ENCODE results near the gene TNFRSF6B.

- TF ChIP-seq, protein P1, sequence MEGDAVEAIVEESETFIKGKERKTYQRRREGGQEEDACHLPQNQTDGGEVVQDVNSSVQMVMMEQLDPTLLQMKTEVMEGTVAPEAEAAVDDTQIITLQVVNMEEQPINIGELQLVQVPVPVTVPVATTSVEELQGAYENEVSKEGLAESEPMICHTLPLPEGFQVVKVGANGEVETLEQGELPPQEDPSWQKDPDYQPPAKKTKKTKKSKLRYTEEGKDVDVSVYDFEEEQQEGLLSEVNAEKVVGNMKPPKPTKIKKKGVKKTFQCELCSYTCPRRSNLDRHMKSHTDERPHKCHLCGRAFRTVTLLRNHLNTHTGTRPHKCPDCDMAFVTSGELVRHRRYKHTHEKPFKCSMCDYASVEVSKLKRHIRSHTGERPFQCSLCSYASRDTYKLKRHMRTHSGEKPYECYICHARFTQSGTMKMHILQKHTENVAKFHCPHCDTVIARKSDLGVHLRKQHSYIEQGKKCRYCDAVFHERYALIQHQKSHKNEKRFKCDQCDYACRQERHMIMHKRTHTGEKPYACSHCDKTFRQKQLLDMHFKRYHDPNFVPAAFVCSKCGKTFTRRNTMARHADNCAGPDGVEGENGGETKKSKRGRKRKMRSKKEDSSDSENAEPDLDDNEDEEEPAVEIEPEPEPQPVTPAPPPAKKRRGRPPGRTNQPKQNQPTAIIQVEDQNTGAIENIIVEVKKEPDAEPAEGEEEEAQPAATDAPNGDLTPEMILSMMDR (IDR thresholded peaks at IDR 0.05) = no peak
- TF ChIP-seq POLR2A (IDR thresholded peaks at IDR 0.05) = no peak
Measured at GRCh38 chr20:63665708-63666107, 30.7 kb upstream of the TNFRSF6B start.
